HCT116 (cell line): ENCODE data around the gene FAM227A.

Experiments used
- EZH2 ChIP-seq: fragments of 200-600 bp; sonication (generic); IDR thresholded peaks from 2 replicates; pipeline ENCODE4 v1.6.1; 2017; ENCODE audit warnings: antibody characterized with exemption, mixed run types
- EZH2phosphoT487 ChIP-seq: fragments of 200-600 bp; IDR thresholded peaks from 2 replicates; pipeline ENCODE4 v1.6.1; 2018; ENCODE audit warnings: antibody characterized with exemption, borderline replicate concordance
- POLR2A ChIP-seq: IDR thresholded peaks from 2 replicates; pipeline ENCODE4 v1.7.0; 2011; ENCODE audit warnings: borderline replicate concordance; ENCODE audit not compliant: insufficient read depth, insufficient read length; ENCODE audit errors: extremely low read depth
- TF ChIP-seq, protein P1 (sequence below): IDR thresholded peaks from 2 replicates; pipeline ENCODE4 v1.6.1; 2012; ENCODE audit warnings: low read depth
- TF ChIP-seq, protein P2 (sequence below), 3 experiments: fragments of 200-600 bp in 1 of 3; sonication (generic) in 1 of 3; IDR thresholded peaks in 2 of 3; conservative IDR thresholded peaks in 1 of 3; 2 replicates each; pipeline ENCODE4 v1.5.1; 2012 to 2017; ENCODE audit warnings: low read depth in 2 of 3, low read length in 2 of 3, antibody characterized with exemption in 1 of 3, borderline replicate concordance in 1 of 3, control low read depth in 1 of 3, mild to moderate bottlenecking in 1 of 3, mixed read lengths in 1 of 3, mixed run types in 1 of 3, moderate library complexity in 1 of 3; ENCODE audit not compliant: insufficient read depth in 1 of 3

DNA sequence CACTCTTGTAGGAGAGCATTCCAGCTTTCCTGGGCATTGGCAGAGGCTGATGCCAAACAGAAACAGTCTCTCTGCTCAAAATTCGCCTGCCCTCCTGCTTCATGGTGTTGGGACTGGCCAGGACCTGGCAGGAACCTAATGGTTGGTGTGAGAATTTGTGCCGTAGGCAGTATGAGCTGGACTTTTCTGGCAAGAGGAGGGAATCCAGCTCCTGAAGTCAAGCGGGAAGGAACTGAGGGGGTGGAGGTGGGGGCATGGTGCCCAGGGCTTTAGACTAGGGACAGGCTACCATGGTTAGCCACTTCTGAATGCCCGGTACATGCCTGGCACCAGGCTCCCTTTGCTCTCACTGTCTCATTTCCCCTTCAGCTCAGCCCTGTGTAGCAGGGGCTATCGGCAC, 18.7 kb upstream of the FAM227A start:
- no peak for TF ChIP-seq POLR2A
- no peak for TF ChIP-seq EZH2phosphoT487
- TF ChIP-seq, protein P1, sequence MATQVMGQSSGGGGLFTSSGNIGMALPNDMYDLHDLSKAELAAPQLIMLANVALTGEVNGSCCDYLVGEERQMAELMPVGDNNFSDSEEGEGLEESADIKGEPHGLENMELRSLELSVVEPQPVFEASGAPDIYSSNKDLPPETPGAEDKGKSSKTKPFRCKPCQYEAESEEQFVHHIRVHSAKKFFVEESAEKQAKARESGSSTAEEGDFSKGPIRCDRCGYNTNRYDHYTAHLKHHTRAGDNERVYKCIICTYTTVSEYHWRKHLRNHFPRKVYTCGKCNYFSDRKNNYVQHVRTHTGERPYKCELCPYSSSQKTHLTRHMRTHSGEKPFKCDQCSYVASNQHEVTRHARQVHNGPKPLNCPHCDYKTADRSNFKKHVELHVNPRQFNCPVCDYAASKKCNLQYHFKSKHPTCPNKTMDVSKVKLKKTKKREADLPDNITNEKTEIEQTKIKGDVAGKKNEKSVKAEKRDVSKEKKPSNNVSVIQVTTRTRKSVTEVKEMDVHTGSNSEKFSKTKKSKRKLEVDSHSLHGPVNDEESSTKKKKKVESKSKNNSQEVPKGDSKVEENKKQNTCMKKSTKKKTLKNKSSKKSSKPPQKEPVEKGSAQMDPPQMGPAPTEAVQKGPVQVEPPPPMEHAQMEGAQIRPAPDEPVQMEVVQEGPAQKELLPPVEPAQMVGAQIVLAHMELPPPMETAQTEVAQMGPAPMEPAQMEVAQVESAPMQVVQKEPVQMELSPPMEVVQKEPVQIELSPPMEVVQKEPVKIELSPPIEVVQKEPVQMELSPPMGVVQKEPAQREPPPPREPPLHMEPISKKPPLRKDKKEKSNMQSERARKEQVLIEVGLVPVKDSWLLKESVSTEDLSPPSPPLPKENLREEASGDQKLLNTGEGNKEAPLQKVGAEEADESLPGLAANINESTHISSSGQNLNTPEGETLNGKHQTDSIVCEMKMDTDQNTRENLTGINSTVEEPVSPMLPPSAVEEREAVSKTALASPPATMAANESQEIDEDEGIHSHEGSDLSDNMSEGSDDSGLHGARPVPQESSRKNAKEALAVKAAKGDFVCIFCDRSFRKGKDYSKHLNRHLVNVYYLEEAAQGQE: no peak
- TF ChIP-seq, protein P2, sequence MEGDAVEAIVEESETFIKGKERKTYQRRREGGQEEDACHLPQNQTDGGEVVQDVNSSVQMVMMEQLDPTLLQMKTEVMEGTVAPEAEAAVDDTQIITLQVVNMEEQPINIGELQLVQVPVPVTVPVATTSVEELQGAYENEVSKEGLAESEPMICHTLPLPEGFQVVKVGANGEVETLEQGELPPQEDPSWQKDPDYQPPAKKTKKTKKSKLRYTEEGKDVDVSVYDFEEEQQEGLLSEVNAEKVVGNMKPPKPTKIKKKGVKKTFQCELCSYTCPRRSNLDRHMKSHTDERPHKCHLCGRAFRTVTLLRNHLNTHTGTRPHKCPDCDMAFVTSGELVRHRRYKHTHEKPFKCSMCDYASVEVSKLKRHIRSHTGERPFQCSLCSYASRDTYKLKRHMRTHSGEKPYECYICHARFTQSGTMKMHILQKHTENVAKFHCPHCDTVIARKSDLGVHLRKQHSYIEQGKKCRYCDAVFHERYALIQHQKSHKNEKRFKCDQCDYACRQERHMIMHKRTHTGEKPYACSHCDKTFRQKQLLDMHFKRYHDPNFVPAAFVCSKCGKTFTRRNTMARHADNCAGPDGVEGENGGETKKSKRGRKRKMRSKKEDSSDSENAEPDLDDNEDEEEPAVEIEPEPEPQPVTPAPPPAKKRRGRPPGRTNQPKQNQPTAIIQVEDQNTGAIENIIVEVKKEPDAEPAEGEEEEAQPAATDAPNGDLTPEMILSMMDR (IDR thresholded peaks at IDR 0.05 in 2 of 3, conservative IDR thresholded peaks at IDR 0.05 in 1 of 3; ENCODE audit: borderline replicate concordance in 1 of 3, insufficient read depth in 1 of 3, low read depth in 2 of 3, low read length in 2 of 3): no peak
- no peak for TF ChIP-seq EZH2
